Measurements from ENCODE around the gene ESPL1.
"Not testable (repeated sequence)": the region's sequence is repeated elsewhere in the genome, so short reads cannot be mapped to it uniquely, and the experiment has no call there.

Gene ESPL1

GRCh38 chr12:53299101-53299453 lies 31.0 kb downstream of the ESPL1 start:
- DNase-seq (ENCODE audit: low read depth in 2 of 2): peak in 1 of 2 donors; percentile 47

- peak; percentile 64 to 70 for DNase-seq (ENCODE audit: low read depth in 2 of 2)
Observed at GRCh38 chr12:53299454-53300180, 31.5 kb downstream of the ESPL1 start, which contains the start of gene MYG1. TSS of gene MYG1 (plus strand) at chr12:53299695. CDS start at chr12:53299738, 43 bp downstream.

GRCh38 chr12:53300187-53300586 lies 32.1 kb downstream of the ESPL1 start:
- DNase-seq (ENCODE audit: low read depth in 2 of 2): no peak

DNA sequence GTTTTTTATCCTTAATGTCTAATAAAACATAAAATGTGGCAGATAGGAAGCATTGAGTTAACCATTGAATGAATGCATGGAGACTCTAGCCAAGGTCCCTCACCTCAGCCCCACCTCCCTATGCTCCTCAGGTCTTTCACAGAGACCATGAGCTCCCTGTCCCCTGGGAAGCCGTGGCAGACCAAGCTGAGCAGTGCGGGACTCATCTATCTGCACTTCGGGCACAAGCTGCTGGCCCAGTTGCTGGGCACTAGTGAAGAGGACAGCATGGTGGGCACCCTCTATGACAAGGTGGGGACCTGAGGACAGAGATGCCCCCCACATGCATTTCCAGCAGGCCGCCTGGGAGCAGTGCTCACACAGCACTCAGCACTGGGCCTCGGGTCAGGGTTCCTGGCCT lies 34.8 kb downstream of the ESPL1 start:
- no peak for DNase-seq (ENCODE audit: low read depth in 2 of 2)

DNA sequence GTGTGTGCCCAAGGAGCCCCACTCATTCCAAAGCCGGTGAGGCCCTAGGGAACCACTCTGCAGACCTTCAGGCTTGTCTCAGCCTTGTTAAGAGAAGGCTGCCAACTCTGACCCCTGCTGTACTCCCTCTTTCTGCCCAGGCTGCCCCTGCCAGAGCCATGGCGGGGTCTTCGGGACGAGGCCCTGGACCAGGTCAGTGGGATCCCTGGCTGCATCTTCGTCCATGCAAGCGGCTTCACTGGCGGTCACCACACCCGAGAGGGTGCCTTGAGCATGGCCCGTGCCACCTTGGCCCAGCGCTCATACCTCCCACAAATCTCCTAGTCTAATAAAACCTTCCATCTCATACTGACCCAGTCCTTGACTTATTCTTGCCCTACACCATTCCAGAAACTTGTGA lies 38.7 kb downstream of the ESPL1 start:
- DNase-seq (ENCODE audit: low read depth in 2 of 2): no peak

GRCh38 chr12:53308276-53308675 lies 40.2 kb downstream of the ESPL1 start:
- no peak for DNase-seq (ENCODE audit: low read depth in 2 of 2)

- DNase-seq (ENCODE audit: low read depth in 2 of 2): no peak
Observed at GRCh38 chr12:53313996-53314395, 45.9 kb downstream of the ESPL1 start.

- no peak for DNase-seq (ENCODE audit: low read depth in 2 of 2)
Observed at GRCh38 chr12:53320352-53321195, 52.5 kb downstream of the ESPL1 start.

GRCh38 chr12:53324113-53324778 lies 56.1 kb downstream of the ESPL1 start:
- DNase-seq (ENCODE audit: low read depth in 2 of 2): peak; percentile 37 to 41

DNA sequence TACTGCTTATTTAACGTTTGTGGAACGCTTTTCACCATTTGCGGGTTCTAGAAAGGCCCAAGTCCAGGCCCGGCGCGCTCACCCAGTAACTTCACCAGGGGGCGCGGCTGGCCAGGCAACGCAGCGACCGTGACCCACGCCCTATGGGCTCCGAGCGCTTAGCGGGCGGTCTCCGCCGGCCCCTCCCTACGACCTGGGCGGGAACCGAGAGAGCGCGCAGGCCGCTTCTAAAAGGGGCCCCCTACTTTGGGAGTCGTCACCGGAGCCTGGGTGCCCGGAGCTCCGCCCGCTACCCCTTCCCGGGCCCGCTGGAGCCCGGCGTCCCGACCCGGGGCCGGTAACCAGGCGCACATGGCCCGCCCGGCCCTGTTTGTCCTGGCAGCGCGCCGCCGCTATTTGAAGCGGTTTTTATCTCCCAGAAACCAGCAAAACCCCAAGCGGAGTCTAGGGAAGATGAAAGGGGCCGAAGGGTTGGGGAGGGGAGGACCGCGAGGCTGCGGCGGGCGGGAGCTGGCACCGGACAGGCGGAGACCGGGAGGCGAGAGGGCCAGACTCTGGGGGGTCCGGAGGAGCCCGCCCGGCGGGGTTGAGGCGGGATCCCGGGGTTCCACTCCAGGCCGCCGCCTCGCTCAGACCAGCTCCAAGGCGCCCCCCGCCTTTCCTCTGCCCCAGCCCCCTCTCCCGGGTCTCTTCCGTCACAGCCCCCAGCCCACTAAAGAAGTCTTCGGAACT lies 56.8 kb downstream of the ESPL1 start:
- peak; percentile 69 to 82 for DNase-seq (ENCODE audit: low read depth in 2 of 2)

- DNase-seq (ENCODE audit: low read depth in 2 of 2): no peak
Observed at GRCh38 chr12:53325511-53326061, 57.5 kb downstream of the ESPL1 start.

DNA sequence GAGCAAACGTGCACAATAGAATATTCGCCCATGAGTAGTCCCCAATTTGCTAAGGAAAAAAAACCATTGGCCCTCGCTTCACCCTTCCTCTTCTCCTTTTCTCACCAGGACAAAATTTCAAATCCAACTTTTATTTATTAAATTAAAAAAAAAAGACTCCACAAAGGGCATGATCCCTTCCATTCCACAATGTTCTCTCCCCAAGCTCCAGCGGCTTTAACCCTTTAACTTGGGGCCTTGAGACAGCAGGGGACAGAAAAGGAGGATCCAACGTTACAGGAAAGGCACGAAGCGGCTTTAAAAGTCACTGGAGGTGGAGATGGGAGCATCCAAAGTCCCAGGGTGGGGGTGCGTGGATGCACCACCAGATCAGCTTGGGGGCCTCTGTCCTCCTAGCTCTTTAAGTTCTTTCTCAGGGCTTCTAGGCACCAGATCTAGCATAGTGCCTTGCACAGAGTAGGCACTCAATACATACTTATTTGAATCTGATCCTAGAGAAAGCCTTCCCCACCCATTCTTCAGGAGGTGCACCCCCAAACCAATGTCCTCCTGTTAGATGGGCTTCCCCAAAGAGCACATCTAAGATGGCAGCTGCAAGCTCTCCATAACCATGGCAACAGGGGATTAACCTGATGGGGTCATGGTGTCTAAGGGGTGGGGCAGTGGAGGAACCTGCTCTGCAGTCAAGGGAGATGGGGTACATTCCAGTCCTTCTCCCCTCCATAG lies 58.5 kb downstream of the ESPL1 start:
- no peak for DNase-seq (ENCODE audit: low read depth in 2 of 2)

DNA sequence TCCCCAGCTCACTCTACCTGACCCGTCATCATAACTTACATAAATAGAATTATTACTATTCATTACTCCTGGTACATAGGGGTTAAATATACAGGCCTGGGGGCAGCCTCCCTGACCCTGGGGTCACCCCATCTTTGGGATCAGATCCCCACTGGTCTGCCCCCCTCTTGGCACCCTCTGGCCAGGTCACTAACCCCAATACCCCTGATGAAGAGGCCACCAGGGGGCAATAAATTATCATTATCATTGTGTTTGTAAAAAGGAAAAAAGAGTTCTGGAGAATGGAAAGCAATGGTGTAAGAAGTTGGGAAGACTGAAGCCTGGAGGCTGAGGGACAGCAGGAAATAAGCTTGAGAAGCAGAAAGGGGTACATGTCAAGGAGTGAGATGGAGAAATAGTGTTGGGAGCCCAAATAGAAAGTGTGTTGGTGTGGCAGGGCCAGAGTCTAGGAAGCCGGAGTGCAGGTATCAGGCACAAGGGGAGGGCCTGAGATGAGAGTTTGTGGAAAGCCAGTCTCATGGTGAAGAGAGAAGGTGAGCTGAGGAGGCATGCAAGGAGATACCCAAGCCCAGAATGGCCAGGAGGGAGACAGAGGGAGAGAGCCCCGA lies 59.4 kb downstream of the ESPL1 start:
- DNase-seq (ENCODE audit: low read depth in 2 of 2): no peak

- DNase-seq (ENCODE audit: low read depth in 2 of 2): no peak
Observed at GRCh38 chr12:53328043-53328435, 59.9 kb downstream of the ESPL1 start.

DNA sequence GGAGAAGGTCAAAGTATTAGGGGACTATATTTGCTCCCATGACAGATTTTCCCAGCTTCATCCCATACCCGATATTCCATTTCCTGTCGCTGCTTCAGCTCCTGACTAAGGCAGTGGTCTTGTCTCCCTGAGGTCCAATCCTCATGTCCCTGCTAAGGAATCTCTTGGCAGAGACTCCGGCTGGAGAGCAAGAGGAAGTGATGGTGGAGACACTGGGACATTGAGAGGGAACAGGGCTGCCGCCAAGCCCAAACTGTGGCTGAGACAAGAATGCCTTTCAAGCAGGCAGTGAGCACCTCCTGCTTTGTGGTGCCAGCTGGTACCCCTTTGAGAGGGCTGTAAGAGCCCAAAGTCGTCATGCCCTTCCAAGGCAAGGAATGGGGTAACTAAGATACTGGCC lies 62.6 kb downstream of the ESPL1 start:
- DNase-seq (ENCODE audit: low read depth in 2 of 2): no peak

DNA sequence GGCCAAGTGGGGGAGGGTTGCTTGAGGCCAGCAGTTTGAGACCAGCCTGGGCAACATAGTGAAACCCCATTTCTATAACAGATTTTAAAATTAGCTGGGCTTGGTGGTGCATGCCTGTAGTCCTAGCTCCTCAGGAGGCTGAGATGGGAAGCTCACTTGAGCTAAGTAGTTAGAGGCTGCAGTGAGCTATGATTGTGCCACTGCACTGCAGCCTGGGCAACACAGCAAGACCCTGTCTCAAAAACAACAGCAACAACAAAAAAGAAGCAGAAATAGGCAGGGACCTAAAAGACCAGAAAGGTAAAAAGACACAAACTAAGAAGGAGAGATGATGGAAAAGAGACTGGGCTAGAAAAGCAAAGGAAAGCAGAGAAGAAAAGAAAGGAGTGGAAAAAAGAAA lies 64.2 kb downstream of the ESPL1 start:
- not testable (repeated sequence) for DNase-seq (ENCODE audit: low read depth in 2 of 2)

DNA sequence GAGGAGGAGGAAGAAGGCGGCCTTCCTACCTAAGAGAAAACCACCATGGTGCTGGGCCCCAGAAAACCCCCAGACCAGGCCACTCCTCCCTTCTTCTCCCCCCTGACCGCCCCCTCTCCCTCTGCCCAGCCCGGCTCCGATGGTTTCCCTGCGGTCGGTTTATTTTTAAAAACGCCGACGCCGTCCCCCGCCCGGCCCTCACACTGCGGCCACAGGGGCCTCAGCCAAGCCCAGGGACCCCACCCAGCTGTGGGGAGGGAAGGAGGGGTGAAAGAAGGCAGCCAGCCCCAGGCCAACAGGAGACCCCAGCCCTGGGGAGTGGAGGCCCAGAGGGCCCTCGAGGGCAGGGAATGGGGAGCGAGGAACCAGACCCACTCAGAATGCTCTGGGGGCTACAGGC lies 64.6 kb downstream of the ESPL1 start:
- DNase-seq (ENCODE audit: low read depth in 2 of 2): no peak

DNA sequence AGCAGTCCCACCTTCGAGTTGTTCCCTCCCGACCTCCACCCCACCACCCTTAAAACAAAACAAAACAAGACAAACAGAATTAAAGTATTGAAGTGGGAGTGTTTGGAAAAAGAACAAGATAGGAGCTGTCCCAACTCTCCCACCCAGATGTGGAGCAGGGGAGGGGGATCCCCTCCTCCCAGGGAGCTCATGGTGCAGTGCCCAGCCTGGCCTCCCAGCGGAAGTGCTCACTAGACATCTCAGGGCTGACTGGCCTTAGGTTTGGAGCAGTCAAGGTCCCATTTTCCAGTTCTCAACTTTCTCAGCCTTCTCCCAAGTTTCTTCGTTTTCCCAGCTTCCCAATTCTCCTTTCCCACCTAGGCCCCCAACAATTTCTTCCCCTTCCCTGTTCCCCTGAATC lies 65.2 kb downstream of the ESPL1 start:
- DNase-seq (ENCODE audit: low read depth in 2 of 2): no peak

DNA sequence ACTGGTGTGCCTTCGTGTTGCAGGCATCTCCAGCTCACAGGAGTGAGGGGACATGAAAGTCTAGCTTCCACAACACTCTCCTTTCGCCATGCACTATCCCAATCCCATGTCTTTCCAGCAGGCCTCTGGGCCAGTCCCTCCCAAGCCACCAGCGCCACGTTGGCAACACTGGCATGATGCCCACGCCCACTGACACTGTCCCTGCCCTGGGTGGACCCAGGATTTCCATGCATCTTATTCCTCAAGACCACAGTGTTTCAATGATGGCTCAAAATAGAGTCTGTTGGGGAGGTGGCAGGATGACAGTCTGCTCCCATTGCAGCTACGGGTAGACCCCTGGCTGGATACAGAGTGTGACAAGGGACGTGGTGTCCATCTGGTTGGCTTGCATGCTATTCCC lies 65.7 kb downstream of the ESPL1 start:
- no peak for DNase-seq (ENCODE audit: low read depth in 2 of 2)

- no peak for DNase-seq (ENCODE audit: low read depth in 2 of 2)
Observed at GRCh38 chr12:53334822-53335221, 66.7 kb downstream of the ESPL1 start.
